Ramos (cell line): ENCODE results near the gene PDE3B.

Experiments used
- in situ Hi-C: fragments of 300-500 bp; cut with MboI; formaldehyde crosslinking; loops from one replicate; pipeline ENCODE4 v1.14.3; 2022; ENCODE audit warnings: low sequenced_read_pairs; ENCODE audit not compliant: unreplicated experiment

Gene PDE3B

DNA sequence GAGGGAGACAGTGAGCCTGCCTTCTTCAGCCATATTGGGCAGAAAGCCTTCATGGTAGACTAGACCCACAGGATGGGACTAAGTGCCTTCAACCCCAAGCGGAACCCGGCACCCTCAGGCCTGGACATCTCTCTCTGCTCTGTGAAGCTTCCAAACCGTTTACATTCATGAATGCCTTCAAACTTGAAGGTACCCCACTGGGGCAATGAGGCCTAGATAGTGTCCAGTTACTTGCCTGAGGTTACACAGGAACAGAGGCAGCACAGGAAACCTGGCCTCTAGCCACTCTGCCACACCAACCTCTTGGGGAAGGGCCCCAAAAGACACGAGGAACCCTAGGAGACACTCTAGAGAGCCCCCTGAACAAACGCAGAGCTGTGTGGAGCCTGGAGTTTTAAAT, 263.0 kb downstream of the PDE3B start:
- in situ Hi-C loops, result no loop called here

DNA sequence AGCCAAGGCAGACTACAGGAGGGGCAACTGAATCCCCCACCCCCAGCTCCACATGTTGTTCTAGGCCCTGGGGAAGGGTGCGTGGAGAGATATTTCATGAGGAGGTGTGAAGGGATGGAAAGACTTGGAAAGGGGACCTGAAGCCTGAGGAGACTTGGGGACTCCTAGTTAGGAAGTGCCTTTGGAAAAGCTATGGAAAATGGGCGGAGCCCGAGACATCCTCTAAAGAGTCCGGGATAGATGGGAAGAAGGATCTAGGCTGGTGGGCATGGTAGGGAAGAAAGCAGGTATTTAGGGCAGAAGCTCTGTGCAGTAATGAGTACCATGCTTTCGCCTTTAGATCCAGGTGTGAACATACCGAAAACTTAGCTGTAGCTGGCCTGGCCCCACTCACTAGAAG, 263.4 kb downstream of the PDE3B start:
- in situ Hi-C loops, result no loop called here

DNA sequence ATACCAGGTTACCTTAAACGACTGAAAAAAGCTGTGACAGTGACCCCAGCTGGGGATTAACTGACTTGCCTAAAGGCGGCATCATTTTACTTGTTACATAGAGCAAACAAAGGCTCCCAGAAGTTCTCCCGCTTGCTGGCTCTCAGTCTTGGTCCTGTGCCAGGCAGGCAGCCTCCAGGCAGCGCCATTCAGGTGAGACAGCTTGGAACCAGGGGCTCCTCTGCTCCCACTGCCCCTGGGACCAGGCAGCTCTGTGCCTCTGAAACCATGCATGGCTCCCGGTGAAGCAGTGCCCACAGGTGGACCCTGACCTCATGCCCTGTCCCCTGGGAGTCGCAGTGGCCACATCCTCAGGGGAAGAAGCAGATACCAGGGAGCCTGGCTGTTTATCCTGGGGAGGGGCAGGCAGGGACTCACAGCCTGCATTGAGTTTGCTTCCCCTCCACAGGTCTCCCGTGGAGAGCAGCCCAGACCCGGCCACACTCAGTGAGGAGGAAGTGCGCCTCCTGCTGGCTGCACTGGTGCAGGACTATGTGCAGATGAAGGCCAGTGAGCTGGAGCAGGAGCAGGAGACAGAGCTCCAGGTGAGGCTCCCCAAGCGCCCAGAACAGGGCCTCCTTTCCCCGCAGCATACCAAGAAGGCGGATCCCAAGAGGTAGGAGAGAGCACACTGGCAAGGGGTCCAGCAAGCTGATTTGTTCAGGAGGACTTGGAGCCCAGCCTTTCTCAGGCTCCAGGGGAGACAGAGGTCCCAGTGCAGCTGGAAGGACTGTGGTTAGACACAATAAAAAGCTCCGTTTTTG, 264.0 kb downstream of the PDE3B start:
- in situ Hi-C loops, result no loop called here

DNA sequence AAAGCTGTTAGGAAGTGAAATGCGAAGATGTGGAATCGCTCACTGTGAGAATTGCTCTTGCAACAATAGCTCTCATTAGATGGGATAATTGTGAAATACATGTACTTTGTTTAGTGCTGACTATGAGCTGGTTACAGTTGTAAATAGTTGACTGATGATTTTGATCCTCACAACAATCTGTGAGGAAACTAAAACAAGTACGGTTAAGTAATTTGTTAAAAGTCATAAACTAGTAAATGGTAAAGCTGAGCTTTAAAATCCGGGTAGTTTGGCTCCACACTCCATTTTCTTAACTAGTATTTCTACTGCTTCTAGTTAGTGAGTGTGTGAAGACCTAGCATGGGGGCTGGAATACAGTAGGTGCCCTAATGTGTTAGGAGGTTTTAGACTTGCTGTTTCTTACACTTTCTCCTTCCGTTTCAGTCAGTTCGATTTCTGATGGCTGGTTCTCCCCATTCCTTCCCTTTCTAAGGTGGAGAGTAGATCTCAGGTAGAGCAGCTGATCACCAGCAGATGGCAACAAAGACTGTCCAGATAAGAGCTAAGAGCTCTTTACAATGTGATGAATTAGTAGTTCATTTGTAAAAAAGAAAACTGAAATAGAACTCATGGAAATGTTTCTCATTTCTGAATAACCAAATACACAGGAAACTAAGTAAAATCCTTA, 264.7 kb downstream of the PDE3B start:
- in situ Hi-C loops, result no loop called here

DNA sequence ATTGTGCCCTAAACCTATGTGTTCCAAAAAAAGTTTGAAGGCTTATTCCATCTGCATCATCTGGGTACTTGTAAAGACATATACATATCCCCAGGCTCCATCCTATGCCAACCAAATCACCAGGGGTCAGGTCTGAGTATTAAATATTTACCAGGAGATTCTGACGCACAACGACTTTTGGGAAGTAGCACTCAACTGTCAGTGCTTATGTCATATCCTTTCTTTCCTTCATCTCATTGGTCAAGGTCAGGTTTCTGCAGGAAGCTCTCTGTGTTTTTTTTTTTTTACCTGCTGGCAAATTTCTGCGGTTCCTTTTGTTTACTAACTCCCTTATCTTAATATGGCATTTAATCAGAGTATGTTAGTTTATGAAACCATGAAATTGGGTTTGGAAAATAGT, 270.9 kb downstream of the PDE3B start:
- in situ Hi-C loops, result no loop called here

DNA sequence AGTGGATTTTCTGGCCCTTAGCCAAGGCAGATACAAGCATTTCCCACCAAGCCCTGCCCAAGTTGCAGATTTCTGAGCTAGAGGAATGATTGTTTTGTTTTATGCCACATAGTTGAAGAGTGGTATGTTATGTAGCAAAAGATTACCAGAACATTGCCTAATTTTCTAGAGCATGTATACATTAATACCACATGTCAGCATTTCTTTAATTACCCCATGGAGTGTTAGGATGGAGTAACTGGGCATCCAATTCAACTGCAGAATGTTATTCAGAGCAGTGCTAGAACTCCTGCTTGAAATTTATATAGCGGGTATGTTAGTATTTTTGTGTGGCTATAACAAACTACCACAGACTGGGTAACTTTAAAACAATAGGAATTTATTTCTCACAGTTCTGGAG, 272.8 kb downstream of the PDE3B start:
- in situ Hi-C loops, result no loop called here
